H9 (cell line): ENCODE measurements around the gene KLF6. TPM values are rescaled to one million over a fixed set of nuclear protein-coding genes. Genes with fewer than 3 reads are reported as not detected.

ENCODE experiments used
- DNase-seq: peaks from one replicate; pipeline ENCODE4 v3.0.0-alpha.2; 2017
- H2AFZ ChIP-seq: one replicate; pipeline ENCODE4 v1.6.1; 2013; ENCODE audit warnings: mild to moderate bottlenecking, low read length, control low read depth, moderate library complexity
- H2AK5ac ChIP-seq: 2 replicates; pipeline ENCODE4 v1.6.1; 2013; ENCODE audit warnings: low read length, control low read depth, mixed read lengths; ENCODE audit not compliant: insufficient read length
- H2BK120ac ChIP-seq: one replicate; pipeline ENCODE4 v1.6.1; 2013; ENCODE audit warnings: low read depth, mild to moderate bottlenecking, low read length, control low read depth, inconsistent platforms; ENCODE audit not compliant: poor library complexity, severe bottlenecking
- H2BK12ac ChIP-seq: 2 replicates; pipeline ENCODE4 v1.6.1; 2013; ENCODE audit warnings: low read length, control low read depth, mixed read lengths, low read depth; ENCODE audit not compliant: insufficient read length
- H2BK15ac ChIP-seq: 2 replicates; pipeline ENCODE4 v1.6.1; 2013; ENCODE audit warnings: low read depth, low read length, control low read depth
- H2BK20ac ChIP-seq: one replicate; pipeline ENCODE4 v1.6.1; 2013; ENCODE audit warnings: low read depth, mild to moderate bottlenecking, low read length, control low read depth, inconsistent platforms; ENCODE audit not compliant: poor library complexity, severe bottlenecking
- H2BK5ac ChIP-seq: 2 replicates; pipeline ENCODE4 v1.6.1; 2013; ENCODE audit warnings: low read length, control low read depth, mixed read lengths; ENCODE audit not compliant: insufficient read length
- H3K14ac ChIP-seq: 2 replicates; pipeline ENCODE4 v1.6.1; 2013; ENCODE audit warnings: low read length, control low read depth; ENCODE audit not compliant: insufficient read depth
- H3K18ac ChIP-seq: 2 replicates; pipeline ENCODE4 v1.6.1; 2013; ENCODE audit warnings: low read depth, mild to moderate bottlenecking, mixed read lengths, low read length, control low read depth; ENCODE audit not compliant: insufficient read length
- H3K23ac ChIP-seq: 2 replicates; pipeline ENCODE4 v1.6.1; 2013; ENCODE audit warnings: low read length, control low read depth, mixed read lengths, low read depth; ENCODE audit not compliant: insufficient read length
- H3K23me2 ChIP-seq: 2 replicates; pipeline ENCODE4 v1.6.1; 2013; ENCODE audit warnings: low read depth, mild to moderate bottlenecking, mixed read lengths, low read length, control low read depth; ENCODE audit not compliant: insufficient read length, poor library complexity, severe bottlenecking
- H3K27ac ChIP-seq: 2 replicates; pipeline ENCODE4 v1.5.1; 2013; ENCODE audit warnings: low read length, control low read depth, mixed read lengths, low read depth; ENCODE audit not compliant: insufficient read length
- H3K27me3 ChIP-seq: 2 replicates; pipeline ENCODE4 v1.6.1; 2013; ENCODE audit warnings: low read length, control low read depth, inconsistent platforms; ENCODE audit not compliant: insufficient read depth
- H3K4ac ChIP-seq: 2 replicates; pipeline ENCODE4 v1.6.1; 2013; ENCODE audit warnings: low read depth, mild to moderate bottlenecking, control low read depth, inconsistent platforms, low read length, moderate library complexity
- H3K4me1 ChIP-seq: 2 replicates; pipeline ENCODE4 v1.6.1; 2013; ENCODE audit warnings: low read length, control low read depth, inconsistent platforms; ENCODE audit not compliant: insufficient read depth
- H3K4me2 ChIP-seq: 2 replicates; pipeline ENCODE4 v1.6.1; 2013; ENCODE audit warnings: low read length, control low read depth, mixed read lengths; ENCODE audit not compliant: insufficient read length, insufficient read depth
- H3K56ac ChIP-seq: 2 replicates; pipeline ENCODE4 v1.6.1; 2013; ENCODE audit warnings: low read depth, mild to moderate bottlenecking, mixed read lengths, low read length, control low read depth; ENCODE audit not compliant: insufficient read length
- H3K79me1 ChIP-seq: 2 replicates; pipeline ENCODE4 v1.6.1; 2013; ENCODE audit warnings: low read depth, mild to moderate bottlenecking, moderate library complexity, low read length, control low read depth, inconsistent platforms; ENCODE audit not compliant: insufficient read depth, poor library complexity, severe bottlenecking
- H3K79me2 ChIP-seq: 2 replicates; pipeline ENCODE4 v1.6.1; 2013; ENCODE audit warnings: low read length, control low read depth, inconsistent platforms; ENCODE audit not compliant: insufficient read depth
- H3K9ac ChIP-seq: 2 replicates; pipeline ENCODE4 v1.6.1; 2013; ENCODE audit warnings: low read length, control low read depth, mixed read lengths; ENCODE audit not compliant: insufficient read length; ENCODE audit errors: extremely low read depth
- H3K9me3 ChIP-seq: one replicate; pipeline ENCODE4 v1.6.1; 2013; ENCODE audit warnings: low read depth, low read length, inconsistent platforms; ENCODE audit not compliant: control insufficient read depth
- H3T11ph ChIP-seq: one replicate; pipeline ENCODE4 v1.6.1; 2013; ENCODE audit warnings: mild to moderate bottlenecking, low read length, control low read depth, inconsistent platforms
- H4K20me1 ChIP-seq: one replicate; pipeline ENCODE4 v1.6.1; 2013; ENCODE audit not compliant: control insufficient read depth, insufficient read length, insufficient read depth
- H4K5ac ChIP-seq: 2 replicates; pipeline ENCODE4 v1.6.1; 2013; ENCODE audit warnings: low read depth, mild to moderate bottlenecking, mixed read lengths, low read length, control low read depth; ENCODE audit not compliant: insufficient read length
- H4K8ac ChIP-seq: replicated peaks from 2 replicates; pipeline ENCODE4 v1.6.1; 2013; ENCODE audit warnings: low read length, control low read depth, mixed read lengths, low read depth; ENCODE audit not compliant: insufficient read length
- H4K91ac ChIP-seq: 2 replicates; pipeline ENCODE4 v1.6.1; 2013; ENCODE audit warnings: low read depth, mild to moderate bottlenecking, moderate library complexity, mixed read lengths, low read length, control low read depth; ENCODE audit not compliant: insufficient read length
- H3K27ac Mint-ChIP-seq, 3 experiments: 2 replicates in 2 of 3; 3 replicates in 1 of 3; pipeline ENCODE4 v1.8.0; 2020 to 2021; ENCODE audit warnings: mixed read lengths in 3 of 3, mild to moderate bottlenecking in 1 of 3, moderate library complexity in 1 of 3
- H3K27me3 Mint-ChIP-seq: 2 replicates; pipeline ENCODE4 v1.8.0; 2021; ENCODE audit warnings: low read depth, mild to moderate bottlenecking, moderate library complexity, mixed read lengths
- H3K36me3 Mint-ChIP-seq, 3 experiments: 2 replicates in 2 of 3; 3 replicates in 1 of 3; pipeline ENCODE4 v1.8.0; 2020 to 2021; ENCODE audit warnings: low read depth in 3 of 3, mixed read lengths in 3 of 3; ENCODE audit not compliant: insufficient read depth in 1 of 3
- H3K4me1 Mint-ChIP-seq, 2 experiments: 2 replicates each; pipeline ENCODE4 v1.8.0; 2020; ENCODE audit warnings: mixed read lengths in 2 of 2
- H3K4me3 Mint-ChIP-seq, 2 experiments: 2 replicates in 1 of 2; 3 replicates in 1 of 2; pipeline ENCODE4 v1.8.0; 2020 to 2021; ENCODE audit warnings: mild to moderate bottlenecking in 2 of 2, mixed read lengths in 2 of 2, moderate library complexity in 1 of 2
- H3K9me3 Mint-ChIP-seq, 2 experiments: 2 replicates in 1 of 2; 3 replicates in 1 of 2; pipeline ENCODE4 v1.8.0; 2020; ENCODE audit warnings: mild to moderate bottlenecking in 2 of 2, mixed read lengths in 2 of 2, moderate library complexity in 1 of 2
- CTCF ChIP-seq: fragments of 200-600 bp; sonication (generic); conservative IDR thresholded peaks from 3 replicates; pipeline ENCODE4 v1.8.0; 2021; ENCODE audit warnings: antibody characterized with exemption, mild to moderate bottlenecking
- WGBS: extraction: QIAGEN DNeasy Blood & Tissue Kit; methylation state at CpG from one replicate; pipeline ENCODE4 v1.1.7; 2013; ENCODE audit warnings: missing lambda C conversion rate, low lambda C conversion rate, mixed read lengths; ENCODE audit not compliant: insufficient read length; ENCODE audit errors: extremely low coverage; 5-methylcytosine and 5-hydroxymethylcytosine counted together
- total RNA-seq: library from RNA; stranded (reverse); gene quantifications from 2 replicates; pipeline ENCODE4 v1.2.1, GENCODE V29; 2021

The KLF6 gene
- total RNA-seq, 1 experiment from 2014 or later: 19.3 TPM

- H4K20me1 ChIP-seq: no peaks in the 10 kb centered on the region
- H3K9me3 Mint-ChIP-seq: 0 out of 5 replicates have a peak, but pooled peaks cover 0 to 2% of the 10 kb centered on the region in 2 experiments
- H2BK120ac ChIP-seq: no peak overlapping the region
- H2BK15ac ChIP-seq: no peak overlapping the region
- H3T11ph ChIP-seq: no peak overlapping the region
- H3K23me2 ChIP-seq: no peaks in the 10 kb centered on the region
- H3K56ac ChIP-seq: no peak overlapping the region
- H2AK5ac ChIP-seq: no peak overlapping the region
- no peaks in the 10 kb centered on the region for H3K27me3 ChIP-seq
- TF ChIP-seq CTCF: no peak
- peak; percentile 10 for DNase-seq
- H2BK12ac ChIP-seq: no peak overlapping the region
- peaks cover 32 to 43% (median 40%) of the 10 kb centered on the region in 3 experiments for H3K36me3 Mint-ChIP-seq
- H3K79me2 ChIP-seq: no peaks in the 10 kb centered on the region; the same call in 1 of the 2 replicates
- no peaks in the 10 kb centered on the region for H3K79me1 ChIP-seq
- no peak overlapping the region for H3K18ac ChIP-seq
- H4K91ac ChIP-seq: no peak overlapping the region
- no peak overlapping the region for H3K9ac ChIP-seq
- no peak overlapping the region for H2AFZ ChIP-seq
- no peak overlapping the region for H2BK5ac ChIP-seq
- no peak overlapping the region for H2BK20ac ChIP-seq
- no peak overlapping the region for H3K4ac ChIP-seq
- H3K27me3 Mint-ChIP-seq: no peaks in the 10 kb centered on the region
- no peak overlapping the region for H3K27ac ChIP-seq
- no peak overlapping the region for H3K4me3 Mint-ChIP-seq
- H4K5ac ChIP-seq: no peak overlapping the region
- H3K14ac ChIP-seq: no peak overlapping the region
- peaks cover 29 to 37% of the 10 kb centered on the region in 2 experiments for H3K4me1 Mint-ChIP-seq
- H3K27ac Mint-ChIP-seq: peak overlapping the region; percentile 5 to 95 (median 66); a peak in 5 of 7 replicates
- WGBS: no CpG with 5 or more reads among the region's 21 CpGs
- no peaks in the 10 kb centered on the region for H3K9me3 ChIP-seq
- peaks cover 3% of the 10 kb centered on the region; the same call in 1 of the 2 replicates for H3K4me1 ChIP-seq
- H4K8ac ChIP-seq: no peak overlapping the region
- no peak overlapping the region for H3K23ac ChIP-seq
- no peak overlapping the region for H3K4me2 ChIP-seq
Measured at GRCh38 chr10:3774814-3775695, 10.0 kb downstream of the KLF6 start.
